ENCODE measurements around the gene LEF1. TPM values are rescaled to one million over a fixed set of nuclear protein-coding genes. Genes with fewer than 3 reads are reported as not detected.

Gene LEF1
- total and polyA plus RNA-seq, 2 donors (not counting 1 experiment from before 2014, with no cell fraction given) = 2.4 to 5.1 TPM

GRCh38 chr4:108155373-108155772, 13.4 kb downstream of the LEF1 start:
- H3K79me2 ChIP-seq (ENCODE audit: control insufficient read depth, insufficient read depth, low read length) = no peaks in the 10 kb centered on the region
- H3K4me3 ChIP-seq (ENCODE audit: control extremely low read depth in 1 of 5, extremely low read depth in 1 of 5, insufficient read depth in 1 of 5, low read depth in 2 of 5, low read length in 4 of 5) = no peak overlapping the region
- DNase-seq (no peak), ATAC-seq (ENCODE audit: low read depth) (no peak)
- H3K27me3 Mint-ChIP-seq = peaks cover 20% of the 10 kb centered on the region
- no peaks in the 10 kb centered on the region for H3K9me3 Mint-ChIP-seq (ENCODE audit: insufficient read depth)
- TF ChIP-seq CTCF (IDR thresholded peaks at IDR 0.05) (no peak), EZH2 (IDR thresholded peaks at IDR 0.05; ENCODE audit: borderline replicate concordance, insufficient read depth, low read depth, low read length, poor library complexity, severe bottlenecking) (no peak)
- H3K4me2 ChIP-seq (replicated peaks; ENCODE audit: low read depth, low read length, poor library complexity, severe bottlenecking) = no peak overlapping the region
- H3K4me3 Mint-ChIP-seq = no peak overlapping the region
- peaks cover 5% of the 10 kb centered on the region for H3K4me1 Mint-ChIP-seq
- intact Hi-C loops (cut with micrococcal nuclease) = no loop called here
- ChIA-PET POLR2A (no interaction called here), CTCF (no interaction called here)
- no peaks in the 10 kb centered on the region for H3K9me3 ChIP-seq (ENCODE audit: control extremely low read depth in 1 of 3, control insufficient read depth in 2 of 3, insufficient read depth in 1 of 3, low read length in 2 of 3)
- no peak overlapping the region for H3K27ac ChIP-seq (ENCODE audit: low read length in 2 of 2)
- no peak overlapping the region for H3K9ac ChIP-seq (ENCODE audit: low read length)
- H3K27me3 ChIP-seq (replicated peaks in 1 of 4; ENCODE audit: control extremely low read depth in 1 of 4, control insufficient read depth in 3 of 4, insufficient read depth in 4 of 4, low read length in 3 of 4) = no peaks in the 10 kb centered on the region
- no peak overlapping the region for H2AFZ ChIP-seq (ENCODE audit: insufficient read depth, low read depth, low read length, poor library complexity, severe bottlenecking)
- H3K36me3 ChIP-seq (replicated peaks in 1 of 2; ENCODE audit: control extremely low read depth in 1 of 2, control insufficient read depth in 1 of 2, extremely low read depth in 1 of 2, insufficient read depth in 2 of 2, low read length in 1 of 2) = no peaks in the 10 kb centered on the region
- H3K27ac Mint-ChIP-seq = no peak overlapping the region
- 83% methylated on average over 6 of the region's 7 CpGs for WGBS (ENCODE audit: insufficient coverage)
- H3K4me1 ChIP-seq (ENCODE audit: control insufficient read depth in 2 of 2, insufficient read depth in 2 of 2, low read length in 2 of 2) = no peaks in the 10 kb centered on the region
- H4K20me1 ChIP-seq (ENCODE audit: control insufficient read depth, insufficient read depth, low read length, poor library complexity, severe bottlenecking) = no peaks in the 10 kb centered on the region

- Histone ChIP-seq H3K9me3 (ENCODE audit: control extremely low read depth in 1 of 3, control insufficient read depth in 2 of 3, insufficient read depth in 1 of 3, low read length in 2 of 3) (no peaks in the 10 kb centered on the region), H3K79me2 (ENCODE audit: control insufficient read depth, insufficient read depth, low read length) (no peaks in the 10 kb centered on the region), H3K36me3 (replicated peaks in 1 of 2; ENCODE audit: control extremely low read depth in 1 of 2, control insufficient read depth in 1 of 2, extremely low read depth in 1 of 2, insufficient read depth in 2 of 2, low read length in 1 of 2) (no peaks in the 10 kb centered on the region), H2AFZ (ENCODE audit: insufficient read depth, low read depth, low read length, poor library complexity, severe bottlenecking) (no peak overlapping the region), H4K20me1 (ENCODE audit: control insufficient read depth, insufficient read depth, low read length, poor library complexity, severe bottlenecking) (no peaks in the 10 kb centered on the region), H3K27me3 (replicated peaks in 1 of 4; ENCODE audit: control extremely low read depth in 1 of 4, control insufficient read depth in 3 of 4, insufficient read depth in 4 of 4, low read length in 3 of 4) (no peaks in the 10 kb centered on the region), H3K4me1 (ENCODE audit: control insufficient read depth in 2 of 2, insufficient read depth in 2 of 2, low read length in 2 of 2) (no peaks in the 10 kb centered on the region), H3K4me3 (ENCODE audit: control extremely low read depth in 1 of 5, extremely low read depth in 1 of 5, insufficient read depth in 1 of 5, low read depth in 2 of 5, low read length in 4 of 5) (no peak overlapping the region), H3K9ac (ENCODE audit: low read length) (no peak overlapping the region), H3K27ac (ENCODE audit: low read length in 2 of 2) (no peak overlapping the region), H3K4me2 (replicated peaks; ENCODE audit: low read depth, low read length, poor library complexity, severe bottlenecking) (no peak overlapping the region)
- DNase-seq (no peak), ATAC-seq (ENCODE audit: low read depth) (no peak)
- no peak overlapping the region for H3K4me3 Mint-ChIP-seq
- no peak for TF ChIP-seq EZH2 (IDR thresholded peaks at IDR 0.05; ENCODE audit: borderline replicate concordance, insufficient read depth, low read depth, low read length, poor library complexity, severe bottlenecking)
- TF ChIP-seq CTCF (IDR thresholded peaks at IDR 0.05) = no peak
- ChIA-PET POLR2A (no interaction called here), CTCF (no interaction called here)
- no peaks in the 10 kb centered on the region for H3K9me3 Mint-ChIP-seq (ENCODE audit: insufficient read depth)
- intact Hi-C loops (cut with micrococcal nuclease) = no loop called here
- H3K27me3 Mint-ChIP-seq = peaks cover 7% of the 10 kb centered on the region
- H3K27ac Mint-ChIP-seq = no peak overlapping the region
- no peaks in the 10 kb centered on the region for H3K4me1 Mint-ChIP-seq
- no CpG with 5 or more reads among the region's 1 CpG for WGBS (ENCODE audit: insufficient coverage)
Measured at GRCh38 chr4:108152980-108153379, 15.8 kb downstream of the LEF1 start.

All from B cell (primary cell).